Keratinocyte (primary cell): ENCODE results near the gene INTS14. TPM values are rescaled to one million over a fixed set of nuclear protein-coding genes. Genes with fewer than 3 reads are reported as not detected.

ENCODE experiments used
- DNase-seq: peaks from one replicate; pipeline ENCODE4 v3.0.0-alpha.2; 2011; ENCODE audit warnings: low read depth, missing footprints, low spot score
- FAIRE-seq: peaks from 2 replicates; lab custom pipeline; 2011; peaks lifted over from hg19 to GRCh38; lab: Jason Lieb, UNC
- H2AFZ ChIP-seq: 2 replicates; pipeline ENCODE4 v1.6.0; 2012; ENCODE audit warnings: low read length, control low read depth, inconsistent platforms; ENCODE audit not compliant: control insufficient read depth
- H3K27ac ChIP-seq: 2 replicates; pipeline ENCODE4 v1.5.1; 2011; ENCODE audit warnings: low read length; ENCODE audit not compliant: control insufficient read depth, insufficient read depth
- H3K27me3 ChIP-seq: 3 replicates; pipeline ENCODE4 v1.6.0; 2011; ENCODE audit warnings: low read length; ENCODE audit not compliant: control insufficient read depth, insufficient read depth; ENCODE audit errors: extremely low read depth
- H3K36me3 ChIP-seq, 2 experiments: 2 replicates in 1 of 2; 3 replicates in 1 of 2; pipeline ENCODE4 v1.5.1; 2011; ENCODE audit warnings: low read length in 2 of 2, mild to moderate bottlenecking in 1 of 2; ENCODE audit not compliant: control insufficient read depth in 2 of 2, insufficient read depth in 2 of 2; ENCODE audit errors: extremely low read depth in 1 of 2
- H3K4me1 ChIP-seq: 3 replicates; pipeline ENCODE4 v1.5.1; 2011; ENCODE audit warnings: low read length; ENCODE audit not compliant: control insufficient read depth, insufficient read depth; ENCODE audit errors: extremely low read depth
- H3K4me2 ChIP-seq: 3 replicates; pipeline ENCODE4 v1.6.0; 2011; ENCODE audit warnings: low read depth, low read length; ENCODE audit not compliant: control insufficient read depth, insufficient read depth; ENCODE audit errors: extremely low read depth
- H3K4me3 ChIP-seq, 3 experiments: fragments of 200-600 bp in 1 of 3; sonication (generic) in 1 of 3; 2 replicates in 2 of 3; 3 replicates in 1 of 3; pipeline ENCODE4 v1.5.1; 2011 to 2016; ENCODE audit warnings: low read length in 3 of 3, mild to moderate bottlenecking in 3 of 3, control low read depth in 2 of 3, inconsistent platforms in 1 of 3, low read depth in 1 of 3, mixed read lengths in 1 of 3, mixed run types in 1 of 3, moderate library complexity in 1 of 3; ENCODE audit not compliant: control insufficient read depth in 2 of 3, insufficient read depth in 2 of 3; ENCODE audit errors: extremely low read depth in 1 of 3
- H3K79me2 ChIP-seq: 2 replicates; pipeline ENCODE4 v1.6.0; 2012; ENCODE audit warnings: low read length; ENCODE audit not compliant: control insufficient read depth, insufficient read depth
- H3K9ac ChIP-seq: 3 replicates; pipeline ENCODE4 v1.6.0; 2011; ENCODE audit warnings: low read length; ENCODE audit not compliant: control insufficient read depth, insufficient read depth; ENCODE audit errors: extremely low read depth
- H3K9me1 ChIP-seq: 3 replicates; pipeline ENCODE4 v1.6.0; 2011; ENCODE audit warnings: low read length; ENCODE audit not compliant: control insufficient read depth, insufficient read depth; ENCODE audit errors: extremely low read depth
- H3K9me3 ChIP-seq: 2 replicates; pipeline ENCODE4 v1.5.1; 2012; ENCODE audit warnings: low read depth, low read length; ENCODE audit not compliant: control insufficient read depth
- H4K20me1 ChIP-seq: 3 replicates; pipeline ENCODE4 v1.6.0; 2011; ENCODE audit warnings: low read length; ENCODE audit not compliant: control insufficient read depth, insufficient read depth; ENCODE audit errors: extremely low read depth
- CTCF ChIP-seq, 3 experiments: IDR thresholded peaks in 1 of 3; conservative IDR thresholded peaks in 1 of 3; optimal IDR thresholded peaks in 1 of 3; 2 replicates in 2 of 3; 3 replicates in 1 of 3; pipeline versions ENCODE3 to v1.5.1; 2011; ENCODE audit warnings: low read length in 3 of 3, mild to moderate bottlenecking in 3 of 3, moderate library complexity in 2 of 3, control low read depth in 1 of 3, inconsistent platforms in 1 of 3; ENCODE audit not compliant: insufficient read depth in 2 of 3; ENCODE audit errors: extremely low read depth in 1 of 3
- EZH2 ChIP-seq: IDR thresholded peaks from one replicate; pipeline ENCODE4 v1.6.1; 2012; ENCODE audit warnings: inconsistent platforms, mild to moderate bottlenecking, low read length, moderate library complexity
- dilution Hi-C: fragments of 300-500 bp; cut with MboI; formaldehyde crosslinking; loops from one replicate; pipeline ENCODE4 v1.7.0; 2020; ENCODE audit warnings: low sequenced_read_pairs; ENCODE audit not compliant: extremely low pct_ligation_motif_present
- polyA plus RNA-seq, 5 experiments: library from polyadenylated mRNA; depleted of rRNA in 3 of 5; stranded (reverse) in 3 of 5; stranded (forward) in 1 of 5; unstranded in 1 of 5; fragments of >200 nt; gene quantifications; 1 replicate in 1 of 5; 2 replicates in 3 of 5; 3 replicates in 1 of 5; pipeline versions ENCODE4 v1.2.1 to v1.2.3, GENCODE V29; 2011 to 2012; ENCODE audit warnings: missing spikeins in 2 of 5, low read depth in 1 of 5, low replicate concordance in 1 of 5

INTS14 gene
- polyA plus RNA-seq, 1 donor (not counting 4 experiments of a cell fraction or from before 2014, with no cell fraction given): 51.0 TPM

GRCh38 chr15:65633752-65634151, 22.8 kb upstream of the INTS14 start:
- Histone ChIP-seq H3K27me3 (no peaks in the 10 kb centered on the region), H3K9me3 (no peaks in the 10 kb centered on the region), H3K9ac (no peak overlapping the region), H4K20me1 (no peaks in the 10 kb centered on the region), H3K27ac (no peak overlapping the region), H2AFZ (no peak overlapping the region), H3K79me2 (no peaks in the 10 kb centered on the region), H3K4me1 (peaks cover 4% of the 10 kb centered on the region), H3K4me3 (no peak overlapping the region), H3K36me3 (peaks cover 0 to 2% of the 10 kb centered on the region in 2 experiments), H3K9me1 (no peaks in the 10 kb centered on the region), H3K4me2 (no peak overlapping the region)
- FAIRE-seq: no peak
- DNase-seq: no peak
- TF ChIP-seq EZH2 (no peak), CTCF (optimal IDR thresholded peaks at IDR 0.05 in 1 of 3, IDR thresholded peaks at IDR 0.05 in 1 of 3, conservative IDR thresholded peaks at IDR 0.05 in 1 of 3; ENCODE audit: extremely low read depth in 1 of 3, insufficient read depth in 2 of 3, low read length in 3 of 3) (no peak)
- dilution Hi-C loops: no loop called here

- Histone ChIP-seq H3K4me1 (peaks cover 4% of the 10 kb centered on the region), H3K27me3 (no peaks in the 10 kb centered on the region), H3K36me3 (peaks cover 0 to 1% of the 10 kb centered on the region in 2 experiments), H4K20me1 (no peaks in the 10 kb centered on the region), H3K9me3 (no peaks in the 10 kb centered on the region), H2AFZ (no peak overlapping the region), H3K4me3 (no peak overlapping the region), H3K79me2 (no peaks in the 10 kb centered on the region), H3K9ac (no peak overlapping the region), H3K4me2 (no peak overlapping the region), H3K9me1 (no peaks in the 10 kb centered on the region), H3K27ac (no peak overlapping the region)
- dilution Hi-C loops: no loop called here
- TF ChIP-seq CTCF (optimal IDR thresholded peaks at IDR 0.05 in 1 of 3, IDR thresholded peaks at IDR 0.05 in 1 of 3, conservative IDR thresholded peaks at IDR 0.05 in 1 of 3; ENCODE audit: extremely low read depth in 1 of 3, insufficient read depth in 2 of 3, low read length in 3 of 3) (no peak), EZH2 (no peak)
- no peak for DNase-seq
- FAIRE-seq: no peak
Measured at GRCh38 chr15:65632780-65633375, 21.9 kb upstream of the INTS14 start.
